Measurements from ENCODE around the gene CABLES2. TPM values are rescaled to one million over a fixed set of nuclear protein-coding genes. Genes with fewer than 3 reads are reported as not detected.

The CABLES2 gene
- total RNA-seq, 4 donors from 2014 or later: 0.29 to 10.6 (median 2.6) TPM

- no peak overlapping the region for H3K4me3 ChIP-seq
- no peaks in the 10 kb centered on the region for H3K27me3 ChIP-seq
- no peaks in the 10 kb centered on the region for H3K36me3 ChIP-seq
- H3K9me3 ChIP-seq: no peaks in the 10 kb centered on the region
- no peak for TF ChIP-seq CTCF (IDR thresholded peaks at IDR 0.05)
- no peak for TF ChIP-seq POLR2A (IDR thresholded peaks at IDR 0.05)
- H3K4me1 ChIP-seq: no peaks in the 10 kb centered on the region
- no peak for DNase-seq
- no peak overlapping the region for H3K27ac ChIP-seq
- intact Hi-C loops (cut with DNase I; ENCODE audit: low total_unique reads): no loop called here
Observed at GRCh38 chr20:62420846-62421715, 14.0 kb upstream of the CABLES2 start.

GRCh38 chr20:62419759-62420158 is 12.7 kb upstream of the CABLES2 start:
- intact Hi-C loops (cut with DNase I; ENCODE audit: low total_unique reads): loop anchor here (10.0 kb wide), 1 partner anchor 405 kb away; no protein-coding TSS in a partner anchor
- Histone ChIP-seq H3K4me3 (no peak overlapping the region), H3K4me1 (no peaks in the 10 kb centered on the region), H3K36me3 (no peaks in the 10 kb centered on the region), H3K9me3 (no peaks in the 10 kb centered on the region), H3K27me3 (no peaks in the 10 kb centered on the region), H3K27ac (no peak overlapping the region)
- TF ChIP-seq CTCF (IDR thresholded peaks at IDR 0.05) (no peak), POLR2A (IDR thresholded peaks at IDR 0.05) (no peak)
- DNase-seq: no peak

GRCh38 chr20:62418709-62419487 is 11.8 kb upstream of the CABLES2 start:
- no peak for DNase-seq
- TF ChIP-seq POLR2A (IDR thresholded peaks at IDR 0.05) (no peak), CTCF (IDR thresholded peaks at IDR 0.05) (no peak)
- intact Hi-C loops (cut with DNase I; ENCODE audit: low total_unique reads): loop anchor here (10.0 kb wide), 1 partner anchor 404 kb away; no protein-coding TSS in a partner anchor
- H3K4me1 ChIP-seq: no peaks in the 10 kb centered on the region
- no peak overlapping the region for H3K4me3 ChIP-seq
- no peaks in the 10 kb centered on the region for H3K9me3 ChIP-seq
- no peaks in the 10 kb centered on the region for H3K36me3 ChIP-seq
- H3K27me3 ChIP-seq: no peaks in the 10 kb centered on the region
- no peak overlapping the region for H3K27ac ChIP-seq

GRCh38 chr20:62417981-62418708 is 11.1 kb upstream of the CABLES2 start:
- H3K27me3 ChIP-seq: no peaks in the 10 kb centered on the region
- intact Hi-C loops (cut with DNase I; ENCODE audit: low total_unique reads): loop anchor here (10.0 kb wide), 1 partner anchor 403 kb away; no protein-coding TSS in a partner anchor
- TF ChIP-seq CTCF (IDR thresholded peaks at IDR 0.05) (no peak), POLR2A (IDR thresholded peaks at IDR 0.05) (no peak)

More at GRCh38 chr20:62417981-62418708, 11.1 kb upstream of the CABLES2 start:
- Histone ChIP-seq H3K27ac (no peak overlapping the region), H3K4me3 (no peak overlapping the region), H3K36me3 (no peaks in the 10 kb centered on the region), H3K9me3 (no peaks in the 10 kb centered on the region), H3K4me1 (no peaks in the 10 kb centered on the region)
- no peak for DNase-seq

All from uterus (tissue), 4 donors.